ENCODE data around the gene ATP5F1D.

DNA sequence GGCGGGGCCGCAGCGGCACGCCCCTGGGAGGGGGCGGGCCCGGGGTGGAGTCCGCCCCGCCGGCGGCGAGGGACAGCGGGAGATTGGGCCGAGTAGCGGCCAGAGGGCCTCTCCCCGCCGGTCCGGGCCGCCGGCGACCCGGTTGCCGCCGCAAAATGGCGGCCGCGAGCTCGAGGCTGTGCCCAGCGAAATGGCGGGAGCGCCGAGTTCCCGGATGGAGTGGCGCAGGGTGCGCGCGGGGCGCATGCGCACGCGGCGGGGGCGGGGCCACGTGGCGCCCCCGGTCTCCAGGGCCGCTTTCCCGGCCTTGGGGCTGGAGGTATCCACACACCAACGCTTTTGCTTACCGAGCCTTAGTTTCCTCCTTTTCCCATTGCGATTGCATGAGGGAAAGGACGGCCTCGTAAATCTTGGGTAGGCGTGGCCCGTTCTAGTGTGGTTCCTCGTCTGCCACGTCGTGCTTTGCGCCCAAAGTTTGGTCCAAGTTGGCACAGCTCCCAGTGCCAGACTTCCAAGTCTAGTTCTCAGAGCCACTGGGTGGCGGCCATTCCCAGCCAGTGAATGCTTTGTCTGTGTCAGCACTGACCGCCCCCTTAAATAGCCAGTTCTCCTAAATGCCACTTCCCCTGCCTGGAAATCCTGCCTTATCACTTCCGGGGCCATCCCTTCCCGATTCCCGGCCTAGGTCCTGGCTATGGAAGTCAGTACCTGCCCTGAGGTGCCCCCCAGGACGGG is 28.1 kb downstream of the ATP5F1D start:
- TF ChIP-seq POLR2A (IDR thresholded peaks at IDR 0.05), result peak in 2 of 3 donors; percentile 0 to 36
- TF ChIP-seq, protein P1, sequence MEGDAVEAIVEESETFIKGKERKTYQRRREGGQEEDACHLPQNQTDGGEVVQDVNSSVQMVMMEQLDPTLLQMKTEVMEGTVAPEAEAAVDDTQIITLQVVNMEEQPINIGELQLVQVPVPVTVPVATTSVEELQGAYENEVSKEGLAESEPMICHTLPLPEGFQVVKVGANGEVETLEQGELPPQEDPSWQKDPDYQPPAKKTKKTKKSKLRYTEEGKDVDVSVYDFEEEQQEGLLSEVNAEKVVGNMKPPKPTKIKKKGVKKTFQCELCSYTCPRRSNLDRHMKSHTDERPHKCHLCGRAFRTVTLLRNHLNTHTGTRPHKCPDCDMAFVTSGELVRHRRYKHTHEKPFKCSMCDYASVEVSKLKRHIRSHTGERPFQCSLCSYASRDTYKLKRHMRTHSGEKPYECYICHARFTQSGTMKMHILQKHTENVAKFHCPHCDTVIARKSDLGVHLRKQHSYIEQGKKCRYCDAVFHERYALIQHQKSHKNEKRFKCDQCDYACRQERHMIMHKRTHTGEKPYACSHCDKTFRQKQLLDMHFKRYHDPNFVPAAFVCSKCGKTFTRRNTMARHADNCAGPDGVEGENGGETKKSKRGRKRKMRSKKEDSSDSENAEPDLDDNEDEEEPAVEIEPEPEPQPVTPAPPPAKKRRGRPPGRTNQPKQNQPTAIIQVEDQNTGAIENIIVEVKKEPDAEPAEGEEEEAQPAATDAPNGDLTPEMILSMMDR (IDR thresholded peaks at IDR 0.05), result peak in 2 of 7 experiments; percentile 11 to 16

Measured in body of pancreas (tissue), 4 donors.